ENCODE results near the gene RARS2.

RARS2 gene

GRCh38 chr6:87575423-87575822 is 14.4 kb downstream of the RARS2 start:
- H3K27ac ChIP-seq: no peak overlapping the region
- no peak for DNase-seq (ENCODE audit: low read depth, low spot score)

- no peak overlapping the region for H3K27ac ChIP-seq
- no peak for DNase-seq (ENCODE audit: low read depth, low spot score)
Observed at GRCh38 chr6:87574237-87574804, 15.5 kb downstream of the RARS2 start.

- H3K27ac ChIP-seq: no peak overlapping the region
- DNase-seq (ENCODE audit: low read depth, low spot score): no peak
Observed at GRCh38 chr6:87573307-87574024, 16.3 kb downstream of the RARS2 start.

- DNase-seq (ENCODE audit: low read depth, low spot score): no peak
- H3K27ac ChIP-seq: no peak overlapping the region
Observed at GRCh38 chr6:87572883-87573282, 16.9 kb downstream of the RARS2 start.

GRCh38 chr6:87572021-87572420 is 17.8 kb downstream of the RARS2 start:
- no peak for DNase-seq (ENCODE audit: low read depth, low spot score)
- H3K27ac ChIP-seq: no peak overlapping the region

DNA sequence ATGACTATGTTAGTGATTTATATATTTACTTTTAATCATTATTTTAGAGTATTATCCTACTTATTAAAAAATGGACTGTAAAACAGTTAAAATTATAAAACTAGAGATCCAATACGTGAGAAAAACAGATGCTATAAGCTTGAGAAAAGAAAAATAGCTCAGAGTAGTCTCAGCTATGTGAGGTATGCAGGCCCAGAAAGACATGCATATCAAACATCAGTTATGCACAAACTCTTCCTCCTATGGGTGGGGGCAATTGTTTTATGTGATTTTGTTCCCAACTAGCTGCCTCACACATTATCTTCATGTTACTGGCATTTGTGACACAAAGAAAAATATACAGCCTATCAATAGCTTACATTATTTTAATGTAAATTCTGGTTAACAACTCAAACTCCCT is 28.8 kb downstream of the RARS2 start:
- H3K27ac ChIP-seq: no peak overlapping the region
- DNase-seq (ENCODE audit: low read depth, low spot score): no peak

DNA sequence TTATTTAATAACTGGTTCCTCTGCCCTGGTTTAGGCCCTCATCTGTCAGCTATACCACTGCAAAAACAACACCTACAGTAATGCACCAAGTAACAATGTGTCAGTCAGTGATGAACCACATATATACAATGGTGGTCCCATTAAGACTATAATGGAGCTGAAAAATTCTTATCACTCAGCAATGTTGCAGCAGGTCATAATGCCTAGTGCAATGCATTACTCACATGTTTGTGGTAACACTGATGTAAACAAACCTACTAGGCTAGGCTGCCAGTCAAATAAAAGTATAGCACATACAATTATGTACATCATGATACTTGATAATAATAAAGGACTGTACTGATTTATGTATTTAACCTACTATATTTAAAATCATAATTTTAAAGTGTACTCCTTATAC is 31.3 kb downstream of the RARS2 start:
- DNase-seq (ENCODE audit: low read depth, low spot score): no peak
- no peak overlapping the region for H3K27ac ChIP-seq

DNA sequence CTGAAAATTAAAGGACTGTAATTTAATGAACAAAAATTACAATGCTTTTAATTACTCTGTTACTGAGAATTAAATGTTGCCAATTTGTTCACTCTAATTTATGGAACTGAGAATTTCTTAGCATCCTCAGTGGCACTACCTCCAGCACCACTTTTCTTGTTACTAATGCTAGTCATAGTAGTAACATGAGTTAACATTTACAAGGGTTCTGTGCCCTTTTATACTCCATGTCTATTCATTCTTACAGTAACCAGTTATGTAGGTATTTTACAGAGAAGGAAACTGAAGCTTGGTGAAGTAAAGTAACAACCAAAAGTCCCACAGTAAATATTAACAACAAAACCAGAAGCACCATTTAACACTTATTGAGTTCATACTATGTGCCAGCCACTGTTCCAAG is 34.3 kb downstream of the RARS2 start:
- no peak overlapping the region for H3K27ac ChIP-seq
- no peak for DNase-seq (ENCODE audit: low read depth, low spot score)

DNA sequence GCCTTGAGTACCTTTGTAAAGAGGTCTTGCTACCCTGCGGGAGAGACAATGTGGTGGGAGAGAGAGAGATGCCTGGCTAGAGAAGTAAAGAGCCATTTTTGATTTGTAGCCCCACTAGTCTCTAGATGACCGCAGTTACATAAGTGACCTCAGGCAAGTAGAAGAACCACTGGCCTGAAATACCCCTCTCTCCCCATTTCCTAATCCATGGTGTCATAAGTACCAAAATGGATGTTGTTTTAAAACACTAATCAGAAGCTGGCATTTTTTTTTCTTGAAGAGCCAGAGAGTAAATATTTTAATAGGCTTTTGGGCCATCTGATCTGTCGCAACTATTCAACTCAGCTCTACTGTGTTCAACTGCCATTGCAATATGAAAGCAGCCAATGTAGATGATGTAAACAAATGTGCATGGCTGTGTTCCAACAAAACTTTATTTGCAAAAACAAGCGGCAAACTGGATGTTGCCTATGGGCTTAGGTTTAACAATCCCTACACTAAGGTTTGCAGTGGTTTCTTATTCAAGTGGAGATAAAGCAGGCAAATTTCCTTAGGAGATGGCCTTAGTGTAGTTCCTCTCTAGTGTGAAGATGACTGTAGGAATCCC is 36.5 kb downstream of the RARS2 start:
- DNase-seq (ENCODE audit: low read depth, low spot score): no peak

DNA sequence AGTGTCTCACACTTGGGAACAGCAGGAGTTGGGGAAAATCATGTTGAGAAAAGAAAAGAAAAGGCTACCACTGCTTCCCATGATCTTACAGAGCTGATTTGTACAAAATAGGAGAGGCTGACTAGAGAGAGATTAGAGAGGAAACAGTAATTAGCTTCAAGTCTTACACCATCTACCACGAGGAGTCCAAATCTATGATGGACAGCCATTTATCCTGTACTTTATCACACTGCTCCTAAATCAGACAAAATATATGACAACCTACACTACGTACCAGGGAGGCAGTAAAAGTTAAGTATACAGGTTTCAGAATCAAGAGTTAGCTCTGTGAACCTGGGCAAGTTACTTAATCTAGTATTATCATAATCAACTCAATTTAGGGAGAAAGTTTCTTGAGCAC is 38.0 kb downstream of the RARS2 start:
- DNase-seq (ENCODE audit: low read depth, low spot score): no peak
- H3K27ac ChIP-seq: no peak overlapping the region

More for the DNA sequence above, 36.5 kb downstream of the RARS2 start:
- H3K27ac ChIP-seq: no peak overlapping the region

DNA sequence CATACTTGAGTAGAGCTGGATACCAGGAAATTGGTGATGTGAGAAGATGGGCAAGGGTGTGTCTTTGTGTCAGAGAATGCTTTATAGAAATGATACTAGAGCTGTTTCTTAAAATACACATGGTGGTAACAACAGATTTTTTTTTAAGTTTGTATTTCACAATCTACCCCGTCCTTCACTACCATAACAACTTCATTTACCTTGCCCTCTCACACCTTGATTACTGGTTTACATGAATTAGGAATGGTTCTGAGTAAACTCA is 45.4 kb downstream of the RARS2 start:
- no peak for DNase-seq (ENCODE audit: low read depth, low spot score)
- H3K27ac ChIP-seq: no peak overlapping the region

- H3K27ac ChIP-seq: no peak overlapping the region
- no peak for DNase-seq (ENCODE audit: low read depth, low spot score)
Observed at GRCh38 chr6:87543696-87544473, 45.9 kb downstream of the RARS2 start.

- DNase-seq (ENCODE audit: low read depth, low spot score): no peak
- H3K27ac ChIP-seq: no peak overlapping the region
Observed at GRCh38 chr6:87541744-87542143, 48.0 kb downstream of the RARS2 start.

- no peak overlapping the region for H3K27ac ChIP-seq
- DNase-seq (ENCODE audit: low read depth, low spot score): no peak
Observed at GRCh38 chr6:87541041-87541440, 48.7 kb downstream of the RARS2 start.

GRCh38 chr6:87540539-87540938 is 49.2 kb downstream of the RARS2 start:
- no peak overlapping the region for H3K27ac ChIP-seq
- no peak for DNase-seq (ENCODE audit: low read depth, low spot score)

DNA sequence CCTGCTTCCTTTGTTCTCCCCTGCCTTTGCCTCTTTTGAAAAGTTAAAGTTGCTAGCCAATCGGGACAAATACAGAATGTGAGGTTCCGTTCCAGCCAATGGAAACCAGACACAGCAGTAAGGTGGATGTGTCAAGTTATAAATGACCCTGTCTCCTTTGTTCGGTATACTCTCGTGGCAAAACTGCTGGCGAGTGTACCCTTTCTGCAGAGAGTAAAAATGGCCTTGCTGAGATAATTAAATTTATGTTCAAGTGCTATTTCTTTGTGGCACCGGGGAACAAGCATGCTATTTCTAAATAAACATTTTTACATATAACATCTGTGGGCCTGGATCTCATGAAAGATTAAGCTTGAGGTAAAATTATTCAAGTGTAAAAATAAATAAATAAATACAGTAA is 50.2 kb downstream of the RARS2 start:
- no peak overlapping the region for H3K27ac ChIP-seq
- no peak for DNase-seq (ENCODE audit: low read depth, low spot score)

- DNase-seq (ENCODE audit: low read depth, low spot score): no peak
- no peak overlapping the region for H3K27ac ChIP-seq
Observed at GRCh38 chr6:87538510-87539260, 51.1 kb downstream of the RARS2 start.

GRCh38 chr6:87534377-87535047 is 55.3 kb downstream of the RARS2 start:
- DNase-seq (ENCODE audit: low read depth, low spot score): no peak
- no peak overlapping the region for H3K27ac ChIP-seq

- no peak overlapping the region for H3K27ac ChIP-seq
- DNase-seq (ENCODE audit: low read depth, low spot score): no peak
Observed at GRCh38 chr6:87529221-87529620, 60.6 kb downstream of the RARS2 start.

DNA sequence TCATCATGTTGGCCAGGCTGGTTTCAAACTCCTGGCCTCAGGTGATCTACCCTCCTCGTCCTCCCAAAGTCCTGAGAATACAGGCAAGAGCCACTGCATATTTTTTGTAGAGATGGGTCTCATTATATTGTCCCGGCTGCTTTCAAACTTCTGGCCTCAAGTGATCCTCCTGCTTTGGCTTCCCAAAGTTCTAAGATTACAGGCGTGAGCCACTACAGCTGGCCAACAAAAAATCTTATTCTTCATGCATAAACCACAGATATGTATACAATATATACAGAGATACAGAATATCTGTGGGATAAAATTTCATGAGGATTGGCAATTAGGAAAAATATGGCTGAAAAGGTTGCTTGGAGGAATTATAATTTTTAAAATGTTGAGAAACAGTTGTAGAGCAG is 67.1 kb downstream of the RARS2 start:
- no peak for DNase-seq (ENCODE audit: low read depth, low spot score)
- H3K27ac ChIP-seq: no peak overlapping the region

Measured in epithelial cell of prostate (primary cell).